MM.1S (cell line): ENCODE measurements around the gene OR6C65.
"Not testable (repeated sequence)": the region's sequence is repeated elsewhere in the genome, so short reads cannot be mapped to it uniquely, and the experiment has no call there.

ENCODE experiments used
- DNase-seq: peaks from one replicate; pipeline ENCODE4 v3.0.0-alpha.2; 2015
- H2AFZ ChIP-seq: fragments of 300-600 bp; sonication (generic); 2 replicates; pipeline ENCODE4 v1.6.0; 2016; ENCODE audit warnings: antibody characterized with exemption, low read length
- H3F3A ChIP-seq: fragments of 300-600 bp; sonication (generic); 2 replicates; pipeline ENCODE4 v1.6.1; 2016; ENCODE audit warnings: mild to moderate bottlenecking, antibody characterized with exemption, low read length, moderate library complexity, mixed read lengths; ENCODE audit not compliant: insufficient read depth
- H3K27ac ChIP-seq: fragments of 300-600 bp; sonication (generic); 2 replicates; pipeline ENCODE4 v1.5.1; 2016; ENCODE audit warnings: mild to moderate bottlenecking, low read length
- H3K27me3 ChIP-seq: fragments of 300-600 bp; sonication (generic); replicated peaks from 2 replicates; pipeline ENCODE4 v1.6.0; 2016; ENCODE audit warnings: low read length; ENCODE audit not compliant: insufficient read depth
- H3K36me3 ChIP-seq: fragments of 300-600 bp; sonication (generic); replicated peaks from 2 replicates; pipeline ENCODE4 v1.6.1; 2016; ENCODE audit warnings: mild to moderate bottlenecking, low read length, mixed read lengths; ENCODE audit not compliant: insufficient read depth
- H3K4me1 ChIP-seq: fragments of 300-600 bp; sonication (generic); 2 replicates; pipeline ENCODE4 v1.6.1; 2016; ENCODE audit warnings: low read length, mixed read lengths
- H3K4me2 ChIP-seq: fragments of 300-600 bp; sonication (generic); 2 replicates; pipeline ENCODE4 v1.6.0; 2016; ENCODE audit warnings: low read depth, low read length
- H3K4me3 ChIP-seq: fragments of 300-600 bp; sonication (generic); 2 replicates; pipeline ENCODE4 v1.5.1; 2016; ENCODE audit warnings: low read length, mixed read lengths
- H3K79me2 ChIP-seq: fragments of 300-600 bp; sonication (generic); 2 replicates; pipeline ENCODE4 v1.6.1; 2016; ENCODE audit warnings: mixed run types, low read length, mixed read lengths
- H3K9ac ChIP-seq: fragments of 300-600 bp; sonication (generic); 2 replicates; pipeline ENCODE4 v1.6.1; 2016; ENCODE audit warnings: low read length, mixed read lengths
- H3K9me2 ChIP-seq: fragments of 300-600 bp; sonication (generic); replicated peaks from 2 replicates; pipeline ENCODE4 v1.6.1; 2016; ENCODE audit warnings: mild to moderate bottlenecking, low read length, mixed read lengths; ENCODE audit not compliant: insufficient read depth
- H3K9me3 ChIP-seq: fragments of 300-600 bp; sonication (generic); replicated peaks from 2 replicates; pipeline ENCODE4 v1.6.1; 2016; ENCODE audit warnings: mild to moderate bottlenecking, low read length, mixed read lengths; ENCODE audit not compliant: insufficient read depth
- H4K20me1 ChIP-seq: fragments of 300-600 bp; sonication (generic); 2 replicates; pipeline ENCODE4 v1.6.1; 2016; ENCODE audit warnings: mild to moderate bottlenecking, low read length, moderate library complexity, mixed read lengths; ENCODE audit not compliant: insufficient read depth
- EZH2 ChIP-seq: fragments of 300-600 bp; sonication (generic); optimal IDR thresholded peaks from 2 replicates; pipeline ENCODE3; 2017; ENCODE audit warnings: low read depth, mild to moderate bottlenecking, antibody characterized with exemption, low read length, mixed read lengths
- EZH2phosphoT487 ChIP-seq: fragments of 300-600 bp; sonication (generic); IDR thresholded peaks from 2 replicates; pipeline ENCODE4 v1.6.1; 2018; ENCODE audit warnings: antibody characterized with exemption, low read length
- TF ChIP-seq, protein P1 (sequence below): fragments of 300-600 bp; sonication (generic); IDR thresholded peaks from 2 replicates; pipeline ENCODE4 v1.5.1; 2016; ENCODE audit warnings: antibody characterized with exemption, low read length, mixed read lengths

The OR6C65 gene

DNA sequence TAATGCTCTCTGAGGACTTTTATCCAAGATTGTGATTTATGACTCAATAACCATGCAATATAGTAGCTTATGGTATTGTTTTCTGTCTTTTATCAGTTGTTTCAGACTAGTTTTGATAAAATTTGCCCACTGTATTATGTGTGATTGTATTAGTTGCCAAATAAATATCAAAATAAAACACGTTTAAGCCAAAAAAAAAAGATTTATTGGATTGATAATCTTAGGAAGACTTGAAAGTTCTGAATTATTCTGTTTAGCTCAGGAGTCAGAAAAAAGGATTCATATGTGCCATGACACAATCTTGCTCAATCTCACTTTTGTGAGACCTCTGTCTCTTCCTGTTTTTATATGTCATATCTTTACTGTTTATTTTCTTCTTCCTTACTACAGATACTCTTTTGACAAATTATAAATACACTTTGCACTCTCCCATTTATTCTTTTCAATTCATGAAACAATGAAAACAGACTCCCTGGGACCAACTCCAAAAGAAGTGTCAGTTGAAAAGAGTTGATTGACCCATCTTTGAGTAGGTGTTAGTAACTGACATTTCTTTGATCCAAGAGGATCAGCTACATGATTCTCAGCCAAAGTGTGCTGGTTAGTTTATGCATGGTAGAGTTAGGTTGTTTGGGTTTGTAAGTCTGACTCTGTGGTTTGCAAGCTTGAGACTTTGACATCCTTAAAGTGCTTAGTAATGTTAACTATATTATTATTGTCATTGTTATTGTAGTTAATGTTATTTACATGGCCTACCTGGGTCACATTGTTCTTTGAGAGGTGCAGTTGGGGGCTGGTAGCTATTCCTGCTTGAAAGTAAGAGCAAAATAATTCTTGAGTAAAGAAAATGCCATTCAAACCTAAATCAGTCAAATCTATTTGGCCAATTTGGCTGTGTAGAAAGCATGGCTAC lies 28.3 kb downstream of the OR6C65 start:
- Histone ChIP-seq H3K9me2 (no peaks in the 10 kb centered on the region), H3F3A (no peaks in the 10 kb centered on the region), H3K79me2 (no peaks in the 10 kb centered on the region), H2AFZ (no peak overlapping the region), H3K9ac (no peak overlapping the region), H3K4me1 (no peaks in the 10 kb centered on the region), H3K9me3 (no peaks in the 10 kb centered on the region), H3K27me3 (no peaks in the 10 kb centered on the region), H3K4me3 (no peak overlapping the region), H4K20me1 (no peaks in the 10 kb centered on the region), H3K27ac (no peak overlapping the region), H3K36me3 (no peaks in the 10 kb centered on the region), H3K4me2 (no peak overlapping the region)
- TF ChIP-seq EZH2 (no peak), EZH2phosphoT487 (no peak)
- TF ChIP-seq, protein P1, sequence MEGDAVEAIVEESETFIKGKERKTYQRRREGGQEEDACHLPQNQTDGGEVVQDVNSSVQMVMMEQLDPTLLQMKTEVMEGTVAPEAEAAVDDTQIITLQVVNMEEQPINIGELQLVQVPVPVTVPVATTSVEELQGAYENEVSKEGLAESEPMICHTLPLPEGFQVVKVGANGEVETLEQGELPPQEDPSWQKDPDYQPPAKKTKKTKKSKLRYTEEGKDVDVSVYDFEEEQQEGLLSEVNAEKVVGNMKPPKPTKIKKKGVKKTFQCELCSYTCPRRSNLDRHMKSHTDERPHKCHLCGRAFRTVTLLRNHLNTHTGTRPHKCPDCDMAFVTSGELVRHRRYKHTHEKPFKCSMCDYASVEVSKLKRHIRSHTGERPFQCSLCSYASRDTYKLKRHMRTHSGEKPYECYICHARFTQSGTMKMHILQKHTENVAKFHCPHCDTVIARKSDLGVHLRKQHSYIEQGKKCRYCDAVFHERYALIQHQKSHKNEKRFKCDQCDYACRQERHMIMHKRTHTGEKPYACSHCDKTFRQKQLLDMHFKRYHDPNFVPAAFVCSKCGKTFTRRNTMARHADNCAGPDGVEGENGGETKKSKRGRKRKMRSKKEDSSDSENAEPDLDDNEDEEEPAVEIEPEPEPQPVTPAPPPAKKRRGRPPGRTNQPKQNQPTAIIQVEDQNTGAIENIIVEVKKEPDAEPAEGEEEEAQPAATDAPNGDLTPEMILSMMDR, result no peak
- no peak for DNase-seq

- H3K27me3 ChIP-seq, result not testable (repeated sequence)
Measured at GRCh38 chr12:55441233-55441632, 40.9 kb downstream of the OR6C65 start.

DNA sequence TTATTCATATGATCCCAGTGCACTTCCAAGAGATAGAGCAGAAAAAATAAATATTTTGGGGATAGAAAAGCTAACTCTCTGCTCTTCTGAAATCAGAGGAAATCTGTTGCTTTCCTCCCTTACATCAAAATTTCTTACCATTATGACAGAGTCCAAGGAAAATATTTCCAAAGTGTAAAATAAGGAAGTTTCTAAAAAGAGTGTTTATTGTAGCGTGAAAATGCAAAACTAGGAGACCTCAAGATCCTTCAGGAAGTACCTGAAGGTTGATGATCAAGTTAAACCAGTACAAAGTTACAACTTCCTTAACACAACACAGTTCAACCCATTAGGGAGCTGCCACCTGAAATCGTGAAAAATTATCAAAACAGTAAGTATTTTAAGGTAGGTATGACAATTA lies 43.4 kb downstream of the OR6C65 start, which contains the start of gene OR6C2:
TSS of gene OR6C2 (plus strand) at position 301 of the 400 bp plus-strand sequence. CDS start 8,138 bp downstream, outside the sequence.
- Histone ChIP-seq H3F3A (no peaks in the 10 kb centered on the region), H3K9ac (no peak within 1 kb of the TSS), H4K20me1 (no peaks in the 10 kb centered on the region), H3K4me3 (no peak within 1 kb of the TSS), H3K36me3 (no peaks in the 10 kb centered on the region), H3K4me1 (no peaks in the 10 kb centered on the region), H3K27ac (no peak within 1 kb of the TSS), H2AFZ (no peak within 1 kb of the TSS), H3K9me3 (no peaks in the 10 kb centered on the region), H3K4me2 (no peak within 1 kb of the TSS), H3K79me2 (no peaks in the 10 kb centered on the region), H3K27me3 (no peaks in the 10 kb centered on the region), H3K9me2 (no peaks in the 10 kb centered on the region)
- TF ChIP-seq, protein P1, result no peak
- TF ChIP-seq EZH2phosphoT487, result no peak
- TF ChIP-seq EZH2, result no peak
- no peak for DNase-seq

More at GRCh38 chr12:55441233-55441632, 40.9 kb downstream of the OR6C65 start:
- not testable (repeated sequence) for H3K9ac ChIP-seq, H3K4me1 ChIP-seq, H3K79me2 ChIP-seq, H3K9me3 ChIP-seq, H3K36me3 ChIP-seq, H3F3A ChIP-seq, H3K4me3 ChIP-seq, DNase-seq, H3K27ac ChIP-seq, H3K4me2 ChIP-seq, H2AFZ ChIP-seq, H4K20me1 ChIP-seq, H3K9me2 ChIP-seq

- no peaks in the 10 kb centered on the region for H3K79me2 ChIP-seq
- no peaks in the 10 kb centered on the region for H3K4me1 ChIP-seq
Measured at GRCh38 chr12:55445357-55445756, 45.0 kb downstream of the OR6C65 start.

More at GRCh38 chr12:55445357-55445756, 45.0 kb downstream of the OR6C65 start:
- H3F3A ChIP-seq, result no peaks in the 10 kb centered on the region
- no peaks in the 10 kb centered on the region for H3K9me3 ChIP-seq
- H4K20me1 ChIP-seq, result no peaks in the 10 kb centered on the region
- no peak overlapping the region for H2AFZ ChIP-seq
- TF ChIP-seq, protein P1, result no peak
- TF ChIP-seq EZH2phosphoT487, result no peak
- TF ChIP-seq EZH2, result no peak
- no peaks in the 10 kb centered on the region for H3K36me3 ChIP-seq
- no peaks in the 10 kb centered on the region for H3K27me3 ChIP-seq
- H3K27ac ChIP-seq, result no peak overlapping the region
- no peak overlapping the region for H3K4me2 ChIP-seq
- H3K9ac ChIP-seq, result no peak overlapping the region
- no peak for DNase-seq
- H3K4me3 ChIP-seq, result no peak overlapping the region
- no peaks in the 10 kb centered on the region for H3K9me2 ChIP-seq
